ENCODE results near the gene CDH4.

Gene CDH4

DNA sequence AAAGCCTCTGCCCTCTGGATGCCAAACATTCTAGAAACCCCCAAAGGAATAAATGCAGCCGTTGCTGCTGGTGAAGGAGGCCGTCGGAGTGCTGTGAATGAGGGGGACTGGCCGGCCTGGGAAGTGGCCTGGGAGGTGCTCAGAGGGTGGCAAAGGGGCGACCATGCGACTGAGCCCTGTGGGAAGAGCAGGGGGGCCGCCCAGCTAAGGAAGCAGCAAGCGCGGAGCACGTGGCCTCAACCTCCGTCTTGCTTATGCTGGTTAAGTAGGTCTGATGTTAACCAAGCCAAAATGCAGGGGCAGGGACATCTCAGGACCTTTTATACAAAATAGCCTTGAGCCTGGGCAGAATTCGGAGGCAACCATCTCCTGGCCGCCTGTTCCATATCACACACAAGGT, 432.1 kb downstream of the CDH4 start:
- TF ChIP-seq, protein P1, sequence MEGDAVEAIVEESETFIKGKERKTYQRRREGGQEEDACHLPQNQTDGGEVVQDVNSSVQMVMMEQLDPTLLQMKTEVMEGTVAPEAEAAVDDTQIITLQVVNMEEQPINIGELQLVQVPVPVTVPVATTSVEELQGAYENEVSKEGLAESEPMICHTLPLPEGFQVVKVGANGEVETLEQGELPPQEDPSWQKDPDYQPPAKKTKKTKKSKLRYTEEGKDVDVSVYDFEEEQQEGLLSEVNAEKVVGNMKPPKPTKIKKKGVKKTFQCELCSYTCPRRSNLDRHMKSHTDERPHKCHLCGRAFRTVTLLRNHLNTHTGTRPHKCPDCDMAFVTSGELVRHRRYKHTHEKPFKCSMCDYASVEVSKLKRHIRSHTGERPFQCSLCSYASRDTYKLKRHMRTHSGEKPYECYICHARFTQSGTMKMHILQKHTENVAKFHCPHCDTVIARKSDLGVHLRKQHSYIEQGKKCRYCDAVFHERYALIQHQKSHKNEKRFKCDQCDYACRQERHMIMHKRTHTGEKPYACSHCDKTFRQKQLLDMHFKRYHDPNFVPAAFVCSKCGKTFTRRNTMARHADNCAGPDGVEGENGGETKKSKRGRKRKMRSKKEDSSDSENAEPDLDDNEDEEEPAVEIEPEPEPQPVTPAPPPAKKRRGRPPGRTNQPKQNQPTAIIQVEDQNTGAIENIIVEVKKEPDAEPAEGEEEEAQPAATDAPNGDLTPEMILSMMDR (IDR thresholded peaks at IDR 0.05), result no peak
- Histone ChIP-seq H3K27me3 (no peaks in the 10 kb centered on the region), H3K36me3 (no peaks in the 10 kb centered on the region), H3K9me3 (no peaks in the 10 kb centered on the region), H3K27ac (no peak overlapping the region), H3K4me3 (ENCODE audit: low read depth in 1 of 2, low read length in 1 of 2) (no peak overlapping the region), H3K4me1 (ENCODE audit: control insufficient read depth in 1 of 2, insufficient read depth in 1 of 2, low read depth in 1 of 2, low read length in 1 of 2) (no peaks in the 10 kb centered on the region)

DNA sequence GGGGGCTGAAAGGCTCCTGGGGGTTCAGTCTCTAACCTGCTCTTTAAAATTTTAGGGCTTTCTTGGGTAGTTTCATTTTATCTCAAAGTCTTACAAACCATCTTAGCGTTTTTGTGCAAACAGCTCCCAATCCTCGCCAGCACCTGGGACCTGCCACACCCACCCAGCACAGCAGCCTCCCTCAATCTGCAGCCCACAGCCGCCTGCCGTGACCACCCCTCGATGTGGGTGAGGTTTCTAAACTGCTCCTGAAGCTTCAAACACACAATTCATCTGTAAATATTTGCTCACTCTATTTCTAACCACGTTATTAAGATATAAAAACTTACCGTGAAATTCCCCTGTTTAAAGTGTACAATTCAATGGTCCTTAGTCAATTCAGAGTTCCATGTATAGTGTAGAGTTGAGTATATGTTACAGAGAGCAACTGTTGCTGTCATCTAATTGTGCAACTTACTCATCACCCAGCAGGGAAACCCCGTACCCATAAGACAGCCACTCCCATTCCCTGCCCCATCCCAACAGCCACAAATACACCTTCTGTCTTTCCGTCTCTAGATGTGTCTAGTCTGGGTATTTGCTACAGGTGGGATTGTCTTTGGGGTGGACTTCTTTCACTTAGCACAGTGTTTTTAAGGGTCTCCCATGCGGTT, 432.6 kb downstream of the CDH4 start:
- Histone ChIP-seq H3K9me3 (no peaks in the 10 kb centered on the region), H3K4me3 (ENCODE audit: low read depth in 1 of 2, low read length in 1 of 2) (no peak overlapping the region), H3K36me3 (no peaks in the 10 kb centered on the region), H3K27me3 (no peaks in the 10 kb centered on the region), H3K4me1 (ENCODE audit: control insufficient read depth in 1 of 2, insufficient read depth in 1 of 2, low read depth in 1 of 2, low read length in 1 of 2) (no peaks in the 10 kb centered on the region), H3K27ac (no peak overlapping the region)
- TF ChIP-seq, protein P1 (IDR thresholded peaks at IDR 0.05), result no peak

- no peak overlapping the region for H3K27ac ChIP-seq
- TF ChIP-seq, protein P1 (IDR thresholded peaks at IDR 0.05), result no peak
- no peaks in the 10 kb centered on the region for H3K36me3 ChIP-seq
- H3K9me3 ChIP-seq, result no peaks in the 10 kb centered on the region
- no peaks in the 10 kb centered on the region for H3K4me1 ChIP-seq (ENCODE audit: control insufficient read depth in 1 of 2, insufficient read depth in 1 of 2, low read depth in 1 of 2, low read length in 1 of 2)
- no peak overlapping the region for H3K4me3 ChIP-seq (ENCODE audit: low read depth in 1 of 2, low read length in 1 of 2)
- no peaks in the 10 kb centered on the region for H3K27me3 ChIP-seq
Measured at GRCh38 chr20:61685462-61685861, 433.4 kb downstream of the CDH4 start.

DNA sequence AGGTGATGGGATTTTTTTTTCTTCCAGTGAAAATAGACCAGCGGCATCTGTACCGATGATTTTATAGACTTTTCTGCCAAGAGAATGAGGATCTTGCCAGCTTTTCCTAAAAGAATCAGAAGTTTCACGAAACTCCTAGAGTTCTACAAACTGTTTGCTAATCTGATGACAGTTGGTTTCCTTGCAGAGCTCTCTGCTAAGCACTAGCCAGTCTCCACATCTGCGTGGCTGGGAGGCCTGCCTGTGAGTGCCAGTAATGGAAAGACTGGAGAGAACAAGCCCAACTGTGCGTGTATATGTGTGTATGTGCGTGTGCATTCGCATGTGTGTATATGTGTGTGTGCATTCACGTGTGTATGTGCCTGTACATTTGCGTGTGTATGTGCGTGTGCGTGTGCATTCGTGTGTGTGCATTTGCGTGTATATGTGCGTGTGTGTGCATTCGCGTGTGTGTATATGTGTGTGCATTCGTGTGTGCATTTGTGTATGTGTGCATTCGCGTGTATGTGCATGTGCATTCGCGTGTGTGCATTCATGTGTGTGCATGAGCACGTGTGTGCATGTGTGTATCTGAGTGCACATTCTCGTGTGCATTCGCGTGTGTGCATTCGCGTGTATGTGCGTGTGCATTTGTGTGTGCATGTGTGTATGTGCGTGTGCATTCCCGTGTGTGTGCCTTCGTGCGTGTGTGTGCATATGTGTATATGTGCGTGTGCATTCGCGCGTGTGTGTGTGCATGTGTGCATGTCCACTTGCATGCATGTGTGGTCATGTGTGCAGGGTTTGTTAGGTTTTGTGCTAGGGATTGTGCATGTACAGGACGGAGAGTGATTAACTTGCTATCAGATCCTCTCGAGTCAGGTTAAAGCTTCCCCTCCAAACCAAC, 434.2 kb downstream of the CDH4 start:
- no peaks in the 10 kb centered on the region for H3K27me3 ChIP-seq
- TF ChIP-seq, protein P1 (IDR thresholded peaks at IDR 0.05), result no peak
- no peak overlapping the region for H3K27ac ChIP-seq
- H3K4me3 ChIP-seq (ENCODE audit: low read depth in 1 of 2, low read length in 1 of 2), result no peak overlapping the region
- H3K4me1 ChIP-seq (ENCODE audit: control insufficient read depth in 1 of 2, insufficient read depth in 1 of 2, low read depth in 1 of 2, low read length in 1 of 2), result no peaks in the 10 kb centered on the region
- H3K9me3 ChIP-seq, result no peaks in the 10 kb centered on the region
- H3K36me3 ChIP-seq, result no peaks in the 10 kb centered on the region

GRCh38 chr20:61688411-61688810, 436.4 kb downstream of the CDH4 start:
- no peaks in the 10 kb centered on the region for H3K36me3 ChIP-seq
- TF ChIP-seq, protein P1 (IDR thresholded peaks at IDR 0.05), result no peak
- H3K27me3 ChIP-seq, result no peaks in the 10 kb centered on the region
- no peak overlapping the region for H3K4me3 ChIP-seq (ENCODE audit: low read depth in 1 of 2, low read length in 1 of 2)
- H3K27ac ChIP-seq, result no peak overlapping the region
- H3K4me1 ChIP-seq (ENCODE audit: control insufficient read depth in 1 of 2, insufficient read depth in 1 of 2, low read depth in 1 of 2, low read length in 1 of 2), result no peaks in the 10 kb centered on the region
- H3K9me3 ChIP-seq, result no peaks in the 10 kb centered on the region
